GM19467 (cell line): ENCODE results near the gene FCF1.

Experiments used
- ATAC-seq: cut with Tn5 transposase; IDR thresholded peaks from one replicate; pipeline ENCODE4 v1.9.1; 2021; ENCODE audit warnings: mild to moderate bottlenecking, moderate library complexity; ENCODE audit not compliant: unreplicated experiment

FCF1 gene

GRCh38 chr14:74763803-74764531 is 51.0 kb downstream of the FCF1 start:
- no peak for ATAC-seq

- ATAC-seq = no peak
These were observed 52.8 kb downstream of the FCF1 start for GRCh38 chr14:74765721-74766120.

GRCh38 chr14:74771399-74771798 is 58.5 kb downstream of the FCF1 start:
- no peak for ATAC-seq

GRCh38 chr14:74784634-74785033 is 71.7 kb downstream of the FCF1 start:
- ATAC-seq = no peak

- no peak for ATAC-seq
These were observed 72.2 kb downstream of the FCF1 start for GRCh38 chr14:74785056-74785613.

GRCh38 chr14:74786796-74787315 is 73.9 kb downstream of the FCF1 start:
- no peak for ATAC-seq
